ENCODE measurements around the gene DUS1L.

DUS1L gene

DNA sequence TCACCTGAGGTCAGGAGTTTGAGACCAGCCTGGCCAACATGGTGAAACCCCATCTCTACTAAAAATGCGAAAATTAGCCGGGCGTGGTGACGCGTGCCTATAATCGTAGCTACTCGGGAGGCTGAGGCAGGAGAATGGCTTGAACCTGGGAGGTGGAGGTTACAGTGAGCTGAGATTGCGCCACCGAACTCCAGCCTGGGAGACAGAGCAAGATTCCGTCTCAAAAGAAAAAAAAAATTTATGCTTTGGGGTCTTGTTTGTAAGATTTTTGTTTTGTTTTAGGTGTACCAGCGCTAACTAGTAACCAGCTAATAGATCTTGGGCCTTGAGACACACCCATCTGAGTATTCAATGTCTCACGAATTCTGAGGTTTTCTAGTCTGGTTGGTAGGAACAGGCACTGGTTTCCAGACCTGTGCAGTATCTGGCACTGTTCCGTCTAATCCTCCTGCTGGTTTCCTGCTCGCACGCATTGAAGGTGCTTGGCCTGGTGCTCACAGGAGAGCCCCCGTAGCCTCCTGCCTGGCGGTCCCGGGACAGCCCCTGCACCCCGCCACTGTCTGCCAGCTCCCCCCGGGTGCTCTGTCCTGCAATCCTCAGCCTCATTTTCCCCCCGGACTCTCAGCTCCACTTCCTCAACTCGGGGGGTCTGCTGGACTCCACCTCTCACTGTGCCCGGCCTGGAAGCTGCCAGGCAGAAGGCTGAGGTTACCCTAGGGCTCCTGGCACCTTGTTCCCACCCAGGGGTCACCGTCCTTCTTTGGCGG, 10.6 kb upstream of the DUS1L start:
- DNase-seq = no peak

DNA sequence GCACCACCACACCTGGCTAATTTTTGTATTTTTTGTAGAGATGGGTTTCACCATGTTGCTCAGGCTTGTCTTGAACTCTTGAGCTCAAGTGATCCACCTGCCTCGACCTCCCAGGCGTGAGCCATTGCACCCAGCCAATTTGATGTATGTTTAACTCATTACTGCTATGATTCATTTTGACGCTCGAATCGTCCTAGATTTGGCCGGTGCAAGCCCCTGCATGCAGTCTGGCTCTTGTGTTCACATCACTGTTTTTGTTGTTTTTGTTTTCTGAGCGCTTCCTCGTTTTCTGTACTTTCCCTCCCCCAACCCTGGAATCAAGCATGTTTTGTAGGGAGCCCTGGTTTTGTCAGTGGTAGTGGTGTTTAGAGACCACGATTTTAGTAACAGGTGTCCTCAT, 7.8 kb upstream of the DUS1L start:
- DNase-seq = no peak

DNA sequence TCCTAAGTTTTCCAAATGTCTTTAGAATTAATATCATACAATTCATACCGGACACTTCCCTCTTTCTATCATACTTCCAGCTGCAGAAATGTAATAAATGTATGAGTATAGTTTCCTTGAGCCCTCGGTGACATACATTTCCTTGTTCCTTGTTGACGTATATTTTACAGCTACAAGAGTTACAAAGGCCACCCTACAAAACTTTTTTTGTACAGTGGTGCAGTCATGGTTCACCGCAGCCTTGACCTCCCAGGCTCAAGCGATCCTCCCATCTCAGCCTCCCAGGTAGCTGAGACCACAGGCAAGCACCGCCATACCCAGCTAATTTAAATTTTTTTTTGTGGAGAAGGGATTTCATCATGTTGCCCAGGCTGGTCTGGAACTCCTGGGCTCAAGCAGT, 7.2 kb upstream of the DUS1L start:
- DNase-seq = no peak

GRCh38 chr17:82070611-82071010, 5.0 kb upstream of the DUS1L start:
- DNase-seq = no peak

DNA sequence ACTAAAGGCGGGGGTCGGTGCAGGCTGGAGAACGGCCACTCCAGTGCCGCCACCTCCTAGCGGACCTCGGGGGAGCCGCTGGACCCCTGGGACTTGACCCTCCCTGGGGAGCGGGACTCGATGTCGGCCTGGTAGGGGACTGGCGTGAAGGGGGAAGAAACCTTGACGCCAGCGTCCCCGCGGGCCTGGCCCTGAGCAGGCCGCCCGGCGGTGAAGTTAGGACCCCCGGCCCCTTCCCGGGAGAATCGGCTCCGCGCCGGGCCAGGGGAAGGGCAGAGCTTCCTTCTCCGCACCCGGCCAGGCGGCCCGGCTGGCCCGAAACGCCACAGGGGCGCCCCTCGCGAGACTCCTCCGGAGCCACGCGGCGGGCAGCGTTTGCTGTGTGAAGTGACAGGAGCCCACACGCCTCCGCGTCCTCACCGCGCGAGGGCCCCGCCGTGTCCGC, 389 bp downstream of the DUS1L start:
- no peak for DNase-seq

DNA sequence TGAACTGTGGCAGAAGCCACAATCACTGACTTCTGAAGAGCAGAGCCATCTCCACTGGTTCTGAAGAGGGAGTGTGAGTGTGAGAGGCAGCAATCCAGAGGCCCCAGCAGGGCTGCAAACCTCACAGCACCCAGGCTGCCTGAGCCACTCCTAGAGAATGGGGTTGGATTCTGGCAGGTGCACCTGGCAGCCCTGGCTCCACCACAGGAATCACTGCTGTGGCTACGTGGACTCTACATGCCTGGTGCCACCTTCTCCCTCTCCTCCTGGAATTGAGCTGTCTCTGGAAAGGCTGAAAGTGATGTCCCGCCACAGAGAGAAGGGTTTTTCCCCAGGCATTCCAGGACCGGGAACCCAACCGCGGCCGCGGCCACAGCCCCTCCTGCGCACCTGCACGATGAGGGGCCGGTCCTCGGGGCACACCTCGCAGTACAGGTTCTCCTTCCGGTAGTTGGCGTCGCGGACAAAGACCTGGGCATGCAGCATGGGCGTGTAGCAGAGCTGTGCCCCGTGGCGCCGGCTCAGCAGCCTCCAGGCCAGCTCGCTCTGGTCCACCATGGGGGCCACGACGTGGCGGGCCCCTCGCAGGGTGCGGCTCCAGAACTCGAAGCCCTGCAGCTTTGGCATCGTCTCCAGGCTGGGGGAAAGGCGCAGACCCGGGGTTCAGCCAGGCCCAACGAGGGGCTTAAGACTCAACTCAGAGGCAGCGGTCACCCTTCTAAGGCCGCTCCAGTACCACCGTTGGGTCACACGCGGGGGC, 991 bp downstream of the DUS1L start:
- DNase-seq = no peak

DNA sequence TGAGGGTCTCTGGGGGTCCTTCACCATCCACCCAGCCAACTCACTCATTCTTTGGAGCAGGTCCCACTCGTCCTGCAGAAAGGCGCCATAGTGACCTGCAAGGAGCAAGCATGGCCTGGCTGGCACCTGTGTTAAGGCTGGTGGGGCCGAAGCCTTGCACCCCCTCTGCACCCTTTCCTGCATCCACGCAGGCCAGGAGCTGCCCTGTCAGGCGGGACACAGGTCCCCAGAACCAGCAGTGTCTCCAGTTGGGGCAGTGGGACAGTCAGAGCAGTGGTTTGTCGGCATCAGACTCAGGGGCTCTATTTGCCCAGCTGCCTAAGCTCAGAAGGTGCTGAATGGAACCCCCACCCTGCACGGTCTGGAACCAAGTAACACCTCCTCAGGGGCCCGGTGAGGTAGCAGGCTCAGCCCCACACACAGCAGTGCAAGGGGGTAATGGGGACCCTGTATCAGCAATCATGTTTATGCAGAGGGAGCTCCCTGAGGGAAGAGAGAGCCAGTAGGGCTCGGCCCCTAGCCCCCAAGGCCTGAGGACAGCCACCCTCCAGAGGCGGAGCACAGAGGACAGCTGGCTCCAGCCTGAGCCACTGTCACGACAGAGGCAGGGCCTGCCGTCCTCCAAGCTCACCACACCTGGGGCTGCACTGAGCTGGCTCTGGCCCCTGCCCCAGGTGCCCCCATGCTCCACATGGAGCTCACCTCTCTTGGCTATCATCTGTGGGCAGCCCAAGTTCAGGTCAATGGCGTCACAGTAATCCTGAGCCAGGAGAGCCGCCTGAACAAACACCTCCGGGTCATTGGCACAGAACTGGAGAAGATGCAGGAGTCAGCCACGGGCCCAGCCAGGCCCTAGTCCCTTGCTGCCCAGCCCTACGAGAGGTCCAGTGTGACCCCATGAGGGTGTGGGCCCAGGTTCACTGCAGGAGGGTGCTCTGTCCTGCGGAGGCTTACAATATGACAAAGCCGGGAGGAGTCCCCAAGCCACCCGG, 1.9 kb downstream of the DUS1L start:
- no peak for DNase-seq

DNA sequence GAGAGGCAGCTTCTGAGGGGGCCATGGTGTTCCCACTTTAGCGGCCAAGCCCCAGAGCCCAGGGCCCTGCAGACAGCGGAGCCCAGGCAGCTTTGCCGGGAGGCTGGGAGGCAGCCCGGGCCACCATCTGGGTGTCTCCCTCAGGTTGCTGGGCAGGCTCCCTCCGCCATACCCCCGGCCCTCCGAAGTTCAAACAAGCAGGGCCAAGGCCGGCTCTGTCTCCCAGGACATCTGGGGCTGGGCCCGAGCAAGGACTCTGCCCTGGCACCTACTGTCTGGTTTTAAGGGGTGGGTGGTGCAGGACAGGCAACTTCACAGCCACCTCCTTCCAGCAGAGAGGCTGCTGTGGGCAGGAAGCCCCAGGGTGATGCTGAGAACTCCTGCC, 2.6 kb downstream of the DUS1L start:
- no peak for DNase-seq

DNA sequence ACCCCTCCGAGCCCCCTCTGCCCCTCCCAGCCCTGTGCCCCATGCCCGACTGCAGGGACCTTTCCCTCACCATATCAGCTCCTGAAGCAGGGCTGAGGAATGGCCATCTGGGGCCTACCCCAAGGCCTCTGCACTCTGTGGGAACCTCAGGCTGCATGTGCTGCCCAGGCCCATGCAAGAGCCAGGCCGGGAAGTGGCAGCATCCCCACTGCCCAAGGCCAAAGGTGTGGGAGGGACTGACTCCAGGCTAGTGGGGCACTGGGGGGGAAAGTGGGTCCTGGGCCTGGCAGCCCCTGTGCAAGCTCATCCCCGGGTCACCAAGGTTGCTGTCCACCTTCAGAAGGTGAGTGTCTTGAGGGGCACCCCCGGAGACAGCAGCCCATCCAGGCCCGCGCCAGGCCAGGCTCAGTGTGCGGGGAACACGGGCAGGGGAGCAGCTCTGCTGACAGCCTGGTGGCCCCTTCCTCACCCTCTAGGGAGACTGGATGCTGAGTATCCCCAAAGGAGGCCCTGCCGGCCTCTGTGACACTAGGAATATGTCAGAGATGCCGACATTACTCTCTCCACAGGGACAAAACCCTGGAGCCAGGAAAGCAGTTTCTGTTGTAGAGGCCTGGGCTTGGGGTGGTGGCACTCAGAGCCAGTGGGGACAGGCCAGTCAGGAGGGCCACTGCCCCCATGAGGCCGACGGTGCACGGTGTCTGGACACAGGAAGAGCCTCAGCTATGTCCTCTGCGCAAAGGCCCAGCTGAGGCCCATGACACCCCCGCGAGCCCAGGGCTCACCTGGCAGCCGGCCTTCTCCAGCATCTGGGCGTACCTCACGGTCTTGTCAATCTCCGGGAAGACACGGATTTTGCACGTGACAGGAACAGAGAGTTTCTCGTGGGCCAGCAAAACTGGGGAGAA, 3.3 kb downstream of the DUS1L start:
- DNase-seq = no peak

DNA sequence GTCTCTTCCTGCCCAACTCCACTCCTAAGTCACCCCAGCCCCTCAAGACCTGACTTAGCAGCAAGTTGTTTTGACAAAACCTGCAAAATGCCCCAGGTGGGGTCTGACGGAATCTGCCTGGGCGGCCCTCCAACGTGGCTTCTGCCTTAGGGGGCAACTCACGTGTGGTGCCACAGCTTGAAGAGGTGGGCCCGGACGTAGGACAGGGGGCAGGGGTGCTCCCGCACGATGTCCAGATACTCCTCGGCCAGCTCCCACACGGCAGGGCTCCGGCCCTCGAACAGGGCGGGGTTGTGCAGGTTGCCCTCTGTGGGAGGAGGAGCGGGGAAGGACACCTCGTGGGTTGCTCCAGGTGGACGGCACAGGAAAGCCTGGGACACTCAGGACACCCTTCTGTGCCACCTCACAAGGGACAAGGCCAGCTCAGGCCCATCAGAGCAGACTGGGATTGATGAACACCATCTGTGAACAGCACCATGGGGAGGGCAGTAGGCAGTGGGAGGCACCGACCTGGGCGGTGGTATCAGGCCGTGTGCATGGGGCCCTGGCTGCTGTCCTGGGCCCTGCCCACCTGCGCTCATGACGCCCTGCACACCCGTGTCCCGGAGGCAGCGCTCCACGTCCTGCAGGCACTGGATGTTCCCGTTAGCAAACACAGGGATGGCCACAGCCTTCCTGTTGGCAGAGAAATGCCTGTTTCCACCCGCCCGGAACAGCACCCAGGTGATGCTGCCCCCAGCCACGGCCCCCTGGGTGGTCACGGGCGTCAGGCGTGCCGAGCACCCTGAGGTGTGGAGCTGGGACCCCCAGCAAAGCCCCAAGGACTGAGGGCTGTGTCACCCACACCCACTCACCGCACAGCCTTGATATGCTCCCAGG, 4.3 kb downstream of the DUS1L start:
- DNase-seq = no peak

GRCh38 chr17:82060614-82061013, 5.0 kb downstream of the DUS1L start:
- DNase-seq = no peak

DNA sequence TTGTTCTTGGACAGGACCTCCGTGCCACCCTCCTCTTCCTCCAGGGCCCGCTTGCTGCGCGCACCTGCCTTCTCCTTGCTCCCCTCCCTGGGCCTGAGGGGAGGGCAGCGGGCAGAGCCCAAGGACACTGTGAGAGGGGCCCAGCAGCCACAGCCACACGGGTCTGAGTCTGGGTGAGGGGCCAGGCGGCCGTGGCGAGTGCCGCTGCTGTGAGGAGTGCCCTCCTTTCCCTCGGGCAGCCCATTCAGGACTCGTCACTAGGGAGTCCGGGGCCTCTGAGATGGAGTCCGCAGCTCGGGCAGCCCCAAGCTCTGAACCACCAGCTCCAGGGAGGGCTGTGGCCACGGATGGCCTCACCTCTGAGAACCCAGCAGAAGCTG, 5.6 kb downstream of the DUS1L start:
- no peak for DNase-seq

DNA sequence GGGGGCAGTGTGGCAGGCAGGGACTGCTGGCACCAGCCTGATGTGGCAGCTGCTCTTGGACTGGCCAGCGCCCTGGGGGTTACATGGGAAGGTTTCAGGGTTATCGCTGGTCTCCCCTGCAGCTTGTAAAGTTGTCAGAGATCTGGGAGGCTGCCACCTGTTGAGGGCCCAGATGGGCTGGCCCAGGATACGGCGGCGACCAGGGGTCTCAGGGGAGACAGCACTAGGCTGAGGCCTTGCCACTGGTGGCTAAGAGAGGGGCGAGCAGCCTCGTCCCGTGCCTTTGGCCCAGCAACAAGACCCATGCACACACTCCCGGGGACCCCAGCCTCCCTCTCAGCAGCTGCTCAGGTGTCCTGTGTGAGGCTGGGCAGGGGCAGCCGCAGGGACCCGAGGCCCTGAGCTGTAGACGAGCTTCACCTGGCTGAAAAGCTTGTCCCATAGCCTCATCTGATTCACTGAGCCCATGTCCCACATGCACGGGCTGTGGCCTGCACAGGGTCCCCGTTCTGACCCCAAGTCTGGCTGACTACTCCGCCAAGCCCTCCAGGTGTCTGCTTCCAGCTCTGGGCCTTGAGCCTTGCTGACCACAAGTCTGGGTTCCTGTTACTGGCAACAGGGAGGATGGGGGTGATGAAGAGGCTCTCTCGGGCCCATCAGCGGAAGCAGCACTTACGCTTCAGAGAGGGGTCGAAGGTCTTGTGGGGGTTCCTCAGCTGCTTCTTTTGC, 6.2 kb downstream of the DUS1L start:
- no peak for DNase-seq

- no peak for DNase-seq
Observed at GRCh38 chr17:82058855-82059249, 6.8 kb downstream of the DUS1L start.

GRCh38 chr17:82058230-82058854, 7.3 kb downstream of the DUS1L start:
- DNase-seq = no peak

- no peak for DNase-seq
Observed at GRCh38 chr17:82056729-82057621, 8.6 kb downstream of the DUS1L start.

DNA sequence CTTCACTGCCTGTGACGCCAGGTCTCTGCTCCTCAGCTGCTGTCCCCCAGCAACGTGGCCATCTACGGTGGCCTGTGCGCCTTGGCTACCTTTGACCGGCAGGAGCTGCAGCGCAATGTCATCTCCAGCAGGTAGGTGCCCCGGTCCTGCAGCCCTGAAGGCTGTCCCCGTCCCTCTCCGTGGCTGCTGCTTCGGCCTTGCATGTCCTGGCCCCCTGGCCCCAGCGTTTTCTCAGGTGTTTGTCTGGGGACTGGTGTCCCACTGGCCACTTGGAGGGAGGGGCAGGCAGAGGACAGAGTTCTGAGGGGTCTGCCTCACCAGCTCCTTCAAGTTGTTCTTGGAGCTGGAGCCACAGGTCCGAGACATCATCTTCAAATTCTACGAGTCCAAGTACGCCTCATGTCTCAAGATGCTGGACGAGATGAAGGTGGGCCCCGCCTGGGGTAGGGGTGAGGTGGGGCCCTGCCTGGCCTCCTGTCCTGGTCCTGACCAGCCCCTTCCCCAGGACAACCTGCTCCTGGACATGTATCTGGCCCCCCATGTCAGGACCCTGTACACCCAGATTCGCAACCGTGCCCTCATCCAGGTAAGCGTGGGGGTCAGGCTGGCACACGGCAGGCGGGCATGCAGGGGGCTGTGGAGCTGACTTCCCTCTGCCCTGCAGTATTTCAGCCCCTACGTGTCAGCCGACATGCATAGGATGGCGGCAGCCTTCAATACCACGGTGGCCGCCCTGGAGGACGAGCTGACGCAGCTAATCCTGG, 9.5 kb downstream of the DUS1L start:
- no peak for DNase-seq
